Thymus (tissue), 11 donors: ENCODE data around the gene HRG. TPM values are rescaled to one million over a fixed set of nuclear protein-coding genes. Genes with fewer than 3 reads are reported as not detected.
"Not testable (repeated sequence)": the region's sequence is repeated elsewhere in the genome, so short reads cannot be mapped to it uniquely, and the experiment has no call there.

ENCODE experiments used
- DNase-seq, 9 donors: peaks; one replicate each; pipeline ENCODE4 v3.0.0-alpha.2; 2013; ENCODE audit warnings: low spot score in 9 of 9, low read depth in 6 of 9, missing footprints in 1 of 9
- H3K27ac ChIP-seq, 2 donors: one replicate each; pipeline ENCODE4 v1.5.1; 2013; ENCODE audit warnings: control low read depth in 1 of 2, low read depth in 1 of 2, low read length in 1 of 2, mild to moderate bottlenecking in 1 of 2, moderate library complexity in 1 of 2
- H3K27me3 ChIP-seq, 2 donors: one replicate each; pipeline ENCODE4 v1.5.1; 2013; ENCODE audit warnings: low read length in 1 of 2; ENCODE audit not compliant: control insufficient read depth in 2 of 2, insufficient read depth in 1 of 2
- H3K36me3 ChIP-seq, 2 donors: one replicate each; pipeline ENCODE4 v1.5.1; 2013; ENCODE audit warnings: low read length in 1 of 2, mild to moderate bottlenecking in 1 of 2, moderate library complexity in 1 of 2; ENCODE audit not compliant: control insufficient read depth in 2 of 2, insufficient read depth in 2 of 2
- H3K4me1 ChIP-seq, 2 donors: one replicate each; pipeline ENCODE4 v1.5.1; 2013; ENCODE audit warnings: low read length in 2 of 2; ENCODE audit not compliant: control insufficient read depth in 2 of 2, insufficient read depth in 2 of 2
- H3K4me3 ChIP-seq, 2 donors: one replicate each; pipeline ENCODE4 v1.5.1; 2013; ENCODE audit warnings: low read length in 2 of 2, control low read depth in 1 of 2, mild to moderate bottlenecking in 1 of 2
- H3K9me3 ChIP-seq, 2 donors: one replicate each; pipeline ENCODE4 v1.5.1; 2013; ENCODE audit warnings: low read length in 1 of 2, mild to moderate bottlenecking in 1 of 2; ENCODE audit not compliant: control insufficient read depth in 2 of 2, insufficient read depth in 1 of 2
- WGBS: extraction: QIAGEN DNeasy Blood & Tissue Kit; methylation state at CpG from one replicate; pipeline ENCODE4 v1.1.7; 2013; 5-methylcytosine and 5-hydroxymethylcytosine counted together
- polyA plus RNA-seq: library from polyadenylated mRNA; stranded (reverse); fragments of 200-250 nt; gene quantifications from one replicate; pipeline ENCODE4 v1.2.3, GENCODE V29; 2013
- total RNA-seq: library from RNA; stranded (reverse); fragments of 120-200 nt; gene quantifications from one replicate; pipeline ENCODE4 v1.2.4, GENCODE V29; 2013
- donor health status: healthy.

Gene HRG
- total and polyA plus RNA-seq, 2 donors = 0.02 TPM; not detected in 1

- H3K27ac ChIP-seq = no peak overlapping the region
- peaks cover 0 to 4% of the 10 kb centered on the region in 2 donors for H3K9me3 ChIP-seq
- no peaks in the 10 kb centered on the region for H3K36me3 ChIP-seq
- H3K4me3 ChIP-seq = no peak overlapping the region
- no peaks in the 10 kb centered on the region for H3K27me3 ChIP-seq
- DNase-seq = no peak
- WGBS = 67% methylated on average over 3 of the region's 3 CpGs
- no peaks in the 10 kb centered on the region for H3K4me1 ChIP-seq
Observed at GRCh38 chr3:186683979-186684378, 18.2 kb downstream of the HRG start.

DNA sequence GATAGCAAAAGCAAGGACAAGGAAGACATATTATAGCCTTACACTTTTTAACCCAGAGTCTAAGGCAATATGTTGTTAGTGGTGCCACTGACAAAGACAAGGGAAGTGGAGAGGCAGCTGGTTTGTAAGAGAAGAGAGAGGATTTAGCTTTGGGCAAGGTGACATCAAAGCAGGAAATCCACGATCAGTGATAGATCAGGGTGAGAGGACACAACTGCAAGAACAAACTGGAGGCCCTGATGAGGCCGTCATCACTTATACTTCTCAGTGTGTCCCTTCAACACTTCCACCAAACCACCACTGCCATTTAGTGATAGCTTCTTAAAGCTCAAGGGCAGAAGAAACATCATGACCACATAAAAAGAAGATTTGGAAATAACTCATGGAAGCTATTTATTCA, 20.7 kb downstream of the HRG start:
- H3K9me3 ChIP-seq, H3K4me1 ChIP-seq, H3K4me3 ChIP-seq, H3K27ac ChIP-seq, H3K27me3 ChIP-seq, H3K36me3 ChIP-seq, DNase-seq: not testable (repeated sequence)
- WGBS = 92% methylated on average over 2 of the region's 2 CpGs

DNA sequence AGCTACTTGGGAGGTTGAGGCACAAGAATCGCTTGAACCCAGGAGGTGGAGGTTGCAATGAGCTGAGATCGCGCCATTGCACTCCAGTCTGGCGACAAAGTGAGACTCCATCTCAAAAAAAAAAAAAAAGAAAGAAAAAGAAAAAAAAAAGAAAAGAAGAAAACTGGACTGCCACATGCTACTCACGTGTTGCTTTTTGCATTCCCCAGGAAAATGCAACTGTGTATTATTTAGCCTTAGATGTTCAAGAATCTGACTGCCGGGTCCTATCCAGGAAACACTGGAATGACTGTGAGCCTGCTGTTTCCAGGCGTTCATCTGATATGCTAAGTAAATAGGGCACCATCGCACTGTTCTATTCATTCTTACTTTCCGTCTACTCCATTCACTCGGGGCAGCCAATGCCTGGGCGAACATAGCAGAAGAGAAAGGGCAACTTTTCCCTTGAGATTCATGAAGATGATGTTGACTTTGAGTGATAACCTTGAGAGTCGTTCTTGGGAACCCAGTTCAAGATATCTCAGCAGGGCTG, 21.4 kb downstream of the HRG start:
- WGBS = 88% methylated on average over 12 of the region's 12 CpGs

GRCh38 chr3:186690304-186690703, 24.5 kb downstream of the HRG start:
- H3K27ac ChIP-seq, H3K36me3 ChIP-seq: not testable (repeated sequence)

More for the DNA sequence above, 21.4 kb downstream of the HRG start:
- H3K4me3 ChIP-seq = no peak overlapping the region
- H3K27me3 ChIP-seq = peaks cover 0 to 5% of the 10 kb centered on the region in 2 donors
- no peak overlapping the region for H3K27ac ChIP-seq
- H3K9me3 ChIP-seq = peaks cover 1 to 4% of the 10 kb centered on the region in 2 donors
- no peak for DNase-seq
- H3K36me3 ChIP-seq = no peaks in the 10 kb centered on the region
- no peaks in the 10 kb centered on the region for H3K4me1 ChIP-seq

GRCh38 chr3:186691676-186692075, 25.9 kb downstream of the HRG start:
- 95% methylated on average over 7 of the region's 7 CpGs for WGBS
- no peak for DNase-seq
- H3K4me3 ChIP-seq = no peak overlapping the region
- peaks cover 0 to 1% of the 10 kb centered on the region in 2 donors for H3K9me3 ChIP-seq
- peaks cover 0 to 10% of the 10 kb centered on the region in 2 donors for H3K27me3 ChIP-seq
- no peaks in the 10 kb centered on the region for H3K4me1 ChIP-seq
- H3K36me3 ChIP-seq = no peaks in the 10 kb centered on the region
- no peak overlapping the region for H3K27ac ChIP-seq

More at GRCh38 chr3:186690304-186690703, 24.5 kb downstream of the HRG start:
- H3K27me3 ChIP-seq = peaks cover 0 to 10% of the 10 kb centered on the region in 2 donors
- H3K4me1 ChIP-seq, H3K4me3 ChIP-seq, H3K9me3 ChIP-seq, DNase-seq: not testable (repeated sequence)
- WGBS = 87% methylated on average over 1 of the region's 1 CpG

DNA sequence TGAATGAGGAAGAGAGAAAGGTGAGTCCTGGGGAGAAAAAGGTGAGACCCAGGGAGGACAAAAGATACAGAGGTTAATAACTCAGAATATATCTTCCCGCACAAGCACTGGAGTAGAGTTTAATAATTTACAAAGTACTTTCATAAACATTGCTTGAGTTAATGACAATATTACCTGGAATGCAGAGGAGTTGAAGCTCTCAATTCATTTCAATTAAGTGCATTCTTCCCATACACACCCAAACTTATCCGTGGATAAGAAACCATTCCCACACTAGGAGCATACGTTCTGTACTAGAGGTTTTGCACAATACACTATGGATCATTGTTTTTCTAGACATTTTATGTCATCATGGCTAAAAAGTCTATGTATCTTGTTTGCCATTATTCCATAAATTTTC, 28.0 kb downstream of the HRG start:
- Histone ChIP-seq H3K27me3 (peaks cover 0 to 10% of the 10 kb centered on the region in 2 donors), H3K36me3 (no peaks in the 10 kb centered on the region), H3K4me1 (no peaks in the 10 kb centered on the region), H3K27ac (no peak overlapping the region), H3K9me3 (peaks cover 0 to 1% of the 10 kb centered on the region in 2 donors), H3K4me3 (no peak overlapping the region)
- no peak for DNase-seq
- 97% methylated on average over 3 of the region's 3 CpGs for WGBS

- H3K27me3 ChIP-seq = peaks cover 0 to 10% of the 10 kb centered on the region in 2 donors
- H3K27ac ChIP-seq = no peak overlapping the region
- H3K36me3 ChIP-seq = no peaks in the 10 kb centered on the region
- no peak for DNase-seq
- peaks cover 0 to 1% of the 10 kb centered on the region in 2 donors for H3K9me3 ChIP-seq
- 85% methylated on average over 6 of the region's 6 CpGs for WGBS
- no peak overlapping the region for H3K4me3 ChIP-seq
- H3K4me1 ChIP-seq = no peaks in the 10 kb centered on the region
Observed at GRCh38 chr3:186694288-186695032, 28.6 kb downstream of the HRG start.

DNA sequence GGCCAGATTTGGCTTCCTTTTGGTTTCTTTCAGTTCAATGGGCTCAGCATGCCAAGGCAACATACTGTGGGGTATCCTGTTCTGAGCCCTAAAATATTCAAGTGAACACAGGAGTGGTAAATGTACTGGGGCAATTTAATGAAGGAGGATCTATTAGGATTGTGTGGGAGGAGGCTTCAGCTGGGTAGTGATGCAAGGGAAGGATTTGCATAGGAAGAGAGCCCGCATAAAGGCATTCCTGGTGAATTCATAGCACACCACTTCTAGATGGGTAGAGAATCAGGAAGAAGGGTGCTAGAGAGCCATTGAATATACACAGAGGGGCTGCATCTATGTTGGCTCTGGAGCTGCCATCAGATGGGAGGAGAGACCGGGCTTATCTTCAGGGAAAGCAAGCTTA, 30.7 kb downstream of the HRG start:
- Histone ChIP-seq H3K4me3 (no peak overlapping the region), H3K36me3 (no peaks in the 10 kb centered on the region), H3K4me1 (no peaks in the 10 kb centered on the region), H3K27me3 (peaks cover 0 to 10% of the 10 kb centered on the region in 2 donors), H3K9me3 (peaks cover 0 to 1% of the 10 kb centered on the region in 2 donors), H3K27ac (no peak overlapping the region)
- 95% methylated on average over 2 of the region's 2 CpGs for WGBS
- no peak for DNase-seq

- H3K36me3 ChIP-seq = no peaks in the 10 kb centered on the region
- no peak for DNase-seq
- H3K27ac ChIP-seq = no peak overlapping the region
- 98% methylated on average over 4 of the region's 4 CpGs for WGBS
- no peaks in the 10 kb centered on the region for H3K4me1 ChIP-seq
- H3K4me3 ChIP-seq = no peak overlapping the region
- no peaks in the 10 kb centered on the region for H3K9me3 ChIP-seq
- peaks cover 0 to 4% of the 10 kb centered on the region in 2 donors for H3K27me3 ChIP-seq
Observed at GRCh38 chr3:186697510-186697909, 31.7 kb downstream of the HRG start.
